Stimulated activated naive B cell treated with anti-CD40 and anti-IgM and Interleukin-4, amounts not matched to agents 10 μg/mL and 1 μg/mL and 100 μg/mL, for 72 hours (primary cell): ENCODE measurements around the gene UBA3.

ENCODE experiments used
- ATAC-seq, 2 donors: fragments of 150-1000 bp; cut with Tn5 transposase; replicated peaks; 2 replicates each; pipeline ENCODE4 v1.10.0; 2021; ENCODE audit warnings: moderate library complexity in 1 of 2
- DNase-seq: peaks from one replicate; pipeline ENCODE4 v3.0.0; 2021
- H3K27ac Mint-ChIP-seq: one replicate; pipeline ENCODE4 v1.8.0; 2022; ENCODE audit warnings: mild to moderate bottlenecking, mixed read lengths
- H3K27me3 Mint-ChIP-seq, 2 donors: one replicate each; pipeline ENCODE4 v1.8.0; 2022; ENCODE audit warnings: mixed read lengths in 2 of 2
- H3K36me3 Mint-ChIP-seq, 2 donors: one replicate each; pipeline ENCODE4 v1.8.0; 2022; ENCODE audit warnings: mixed read lengths in 2 of 2, mild to moderate bottlenecking in 1 of 2
- H3K4me1 Mint-ChIP-seq, 2 donors: one replicate each; pipeline ENCODE4 v1.8.0; 2022; ENCODE audit warnings: mixed read lengths in 2 of 2, mild to moderate bottlenecking in 1 of 2
- H3K4me3 Mint-ChIP-seq, 2 donors: one replicate each; pipeline ENCODE4 v1.8.0; 2022; ENCODE audit warnings: mild to moderate bottlenecking in 2 of 2, mixed read lengths in 2 of 2, moderate library complexity in 1 of 2
- H3K9me3 Mint-ChIP-seq, 2 donors: one replicate each; pipeline ENCODE4 v1.8.0; 2022; ENCODE audit warnings: mixed read lengths in 2 of 2, mild to moderate bottlenecking in 1 of 2

Gene UBA3

DNA sequence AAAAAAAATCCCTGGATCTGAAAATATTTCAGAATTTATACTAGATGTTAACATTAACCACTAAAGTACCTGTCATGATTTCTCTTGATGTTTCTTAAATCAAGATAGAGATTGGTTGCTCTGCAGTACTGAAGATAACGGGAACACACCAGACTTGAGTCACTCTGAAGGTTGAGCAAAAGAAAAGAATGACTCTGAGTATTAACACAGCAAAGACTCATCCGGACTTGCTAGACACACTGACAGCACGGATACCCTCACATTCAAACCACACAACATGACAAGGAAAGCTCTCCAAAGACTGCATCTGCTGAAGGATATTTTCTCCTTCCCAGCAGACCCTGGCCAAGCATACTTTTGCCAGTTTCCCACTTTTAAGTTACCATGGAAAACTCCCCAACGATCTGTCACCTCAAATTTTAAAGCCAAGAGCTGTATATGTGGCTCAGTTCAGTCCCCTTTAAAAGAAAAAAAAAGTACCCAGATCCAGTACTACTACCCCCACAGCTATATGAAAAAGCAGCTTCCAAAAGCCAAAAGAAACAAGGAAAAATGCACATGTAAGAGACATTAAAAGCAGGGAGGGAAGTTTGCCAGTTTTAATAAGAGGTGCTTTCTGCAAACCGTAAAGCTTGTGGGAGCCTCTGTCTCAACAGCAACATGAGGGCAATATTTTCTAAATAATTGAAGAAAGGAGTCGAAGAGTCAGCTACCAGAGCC is 74.9 kb downstream of the UBA3 start:
- ATAC-seq (no peak), DNase-seq (no peak)
- H3K27ac Mint-ChIP-seq: no peak overlapping the region
- no peak overlapping the region for H3K4me3 Mint-ChIP-seq
- H3K9me3 Mint-ChIP-seq: no peaks in the 10 kb centered on the region
- no peaks in the 10 kb centered on the region for H3K4me1 Mint-ChIP-seq
- no peaks in the 10 kb centered on the region for H3K27me3 Mint-ChIP-seq
- H3K36me3 Mint-ChIP-seq: peaks cover 16 to 31% of the 10 kb centered on the region in 2 donors
